Memory B cell (primary cell): Measurements from ENCODE around the gene PTPRD.

ENCODE experiments used
- ATAC-seq: fragments of 150-1000 bp; cut with Tn5 transposase; 2 replicates; pipeline ENCODE4 v1.10.0; 2021; ENCODE audit warnings: low read depth, mild to moderate bottlenecking, moderate library complexity
- DNase-seq, 2 donors: peaks; one replicate each; pipeline ENCODE4 v3.0.0; 2022; ENCODE audit warnings: low spot score in 2 of 2
- H3K27ac Mint-ChIP-seq: one replicate; pipeline ENCODE4 v1.8.0; 2022; ENCODE audit warnings: mild to moderate bottlenecking, moderate library complexity, mixed read lengths
- H3K27me3 Mint-ChIP-seq: one replicate; pipeline ENCODE4 v1.8.0; 2022; ENCODE audit warnings: mixed read lengths
- H3K36me3 Mint-ChIP-seq: one replicate; pipeline ENCODE4 v1.8.0; 2022; ENCODE audit warnings: mild to moderate bottlenecking, mixed read lengths
- H3K4me1 Mint-ChIP-seq: one replicate; pipeline ENCODE4 v1.8.0; 2022; ENCODE audit warnings: mixed read lengths
- H3K4me3 Mint-ChIP-seq: one replicate; pipeline ENCODE4 v1.8.0; 2022; ENCODE audit warnings: mild to moderate bottlenecking, moderate library complexity, mixed read lengths
- H3K9me3 Mint-ChIP-seq: one replicate; pipeline ENCODE4 v1.8.0; 2022; ENCODE audit warnings: mixed read lengths

The PTPRD gene

DNA sequence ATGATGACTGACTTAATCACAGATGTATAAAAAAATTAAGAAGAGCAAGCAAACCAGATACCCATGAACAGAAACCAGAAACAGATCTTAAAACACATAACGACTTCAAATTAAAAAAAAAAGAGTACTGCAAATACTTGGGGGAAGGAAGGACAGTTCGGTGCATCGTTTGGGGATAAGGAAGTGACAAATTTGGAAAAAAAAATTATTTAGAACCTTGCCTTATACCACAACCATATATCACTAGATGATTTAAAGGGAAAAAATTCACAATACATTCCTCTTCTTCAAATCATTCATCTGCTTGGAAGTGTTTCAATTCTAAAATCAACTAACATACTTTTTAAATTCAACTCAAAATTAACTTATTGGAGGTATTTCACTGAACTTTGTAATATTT is 1774.7 kb downstream of the PTPRD start:
- DNase-seq (no peak), ATAC-seq (no peak)
- H3K4me1 Mint-ChIP-seq: no peaks in the 10 kb centered on the region
- H3K9me3 Mint-ChIP-seq: no peaks in the 10 kb centered on the region
- no peaks in the 10 kb centered on the region for H3K27me3 Mint-ChIP-seq
- no peaks in the 10 kb centered on the region for H3K36me3 Mint-ChIP-seq
- H3K4me3 Mint-ChIP-seq: no peak overlapping the region
- no peak overlapping the region for H3K27ac Mint-ChIP-seq

DNA sequence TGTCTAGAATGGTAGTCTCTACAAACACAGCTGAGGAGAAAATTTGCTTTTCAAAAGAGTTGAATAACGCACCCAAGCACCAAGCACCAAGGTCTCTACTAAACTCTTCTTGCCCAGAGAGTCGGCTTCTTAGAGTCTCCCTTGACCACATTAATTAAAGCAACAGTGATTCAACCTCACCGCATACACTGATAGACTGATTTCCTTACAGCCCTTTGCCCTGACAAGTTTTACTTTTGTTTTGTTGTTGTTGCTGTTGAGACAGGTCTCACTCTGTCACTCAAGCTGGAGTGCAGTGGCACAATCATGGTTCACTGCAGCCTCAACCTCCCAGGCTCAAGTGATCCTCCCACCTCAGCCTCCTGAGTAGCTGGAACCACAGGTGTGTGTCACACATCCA is 1777.5 kb downstream of the PTPRD start:
- Mint-ChIP-seq H3K27ac (no peak overlapping the region), H3K4me1 (no peaks in the 10 kb centered on the region), H3K27me3 (no peaks in the 10 kb centered on the region), H3K36me3 (no peaks in the 10 kb centered on the region), H3K9me3 (no peaks in the 10 kb centered on the region), H3K4me3 (no peak overlapping the region)
- DNase-seq (no peak), ATAC-seq (no peak)

DNA sequence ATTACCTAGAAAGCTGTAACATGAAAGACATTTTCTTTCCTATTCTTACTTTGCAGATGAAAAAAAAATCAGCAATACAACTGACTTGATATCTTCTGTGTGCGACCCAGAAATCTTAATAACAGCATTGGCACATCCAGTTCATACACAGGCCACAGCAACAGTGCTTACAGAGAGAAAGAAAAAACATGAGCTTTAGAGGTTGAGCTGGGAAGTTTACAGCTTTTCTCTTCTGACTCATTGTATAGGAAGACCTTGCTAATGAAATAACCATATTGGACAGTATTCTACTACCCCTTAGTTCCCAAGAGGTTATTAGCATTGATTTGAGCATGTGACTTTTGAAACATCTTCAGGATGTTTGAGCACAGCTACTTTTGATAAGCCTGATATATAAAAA is 1779.8 kb downstream of the PTPRD start:
- Mint-ChIP-seq H3K27ac (no peak overlapping the region), H3K27me3 (no peaks in the 10 kb centered on the region), H3K4me3 (no peak overlapping the region), H3K4me1 (no peaks in the 10 kb centered on the region), H3K9me3 (no peaks in the 10 kb centered on the region), H3K36me3 (no peaks in the 10 kb centered on the region)
- ATAC-seq (no peak), DNase-seq (no peak)

DNA sequence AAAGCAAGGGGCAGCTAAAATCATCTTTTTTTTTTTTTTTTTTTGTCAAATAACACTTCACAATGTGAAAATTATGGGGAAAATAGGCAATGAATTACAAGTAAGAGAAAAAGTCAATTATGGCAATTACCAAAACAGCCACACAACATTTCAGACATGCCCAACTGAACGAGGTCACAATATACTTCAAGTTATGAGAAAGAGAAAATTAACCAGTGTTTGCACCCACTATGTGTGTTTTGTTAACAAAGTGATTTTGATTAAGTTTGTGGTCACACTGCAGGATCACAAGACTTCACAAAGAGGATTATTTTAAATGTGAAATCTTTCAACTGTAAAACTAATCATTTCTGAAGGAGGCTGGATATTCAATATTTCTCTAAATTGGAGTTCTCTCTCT is 1780.4 kb downstream of the PTPRD start:
- H3K4me1 Mint-ChIP-seq: no peaks in the 10 kb centered on the region
- no peak for ATAC-seq
- H3K27me3 Mint-ChIP-seq: no peaks in the 10 kb centered on the region
- no peak overlapping the region for H3K4me3 Mint-ChIP-seq
- no peaks in the 10 kb centered on the region for H3K9me3 Mint-ChIP-seq
- no peak for DNase-seq
- H3K36me3 Mint-ChIP-seq: no peaks in the 10 kb centered on the region
- H3K27ac Mint-ChIP-seq: no peak overlapping the region

DNA sequence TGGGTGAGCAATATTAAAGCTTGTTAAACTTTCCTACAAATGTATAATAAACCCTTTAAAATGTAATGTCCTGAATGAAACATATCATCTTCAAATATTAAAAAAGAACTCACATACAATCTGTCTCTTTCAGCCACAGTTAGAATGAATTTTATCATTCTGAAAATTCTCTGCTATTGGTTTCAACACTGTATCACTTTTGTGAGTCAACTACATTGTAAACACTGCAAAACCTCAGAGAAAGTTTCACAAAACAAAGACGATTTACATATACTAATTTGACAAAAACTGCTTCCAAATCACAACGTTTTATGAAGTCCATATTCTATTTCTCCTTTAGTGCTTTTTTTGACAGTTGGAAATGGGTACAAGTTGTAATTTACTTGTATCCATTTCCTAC is 1781.2 kb downstream of the PTPRD start:
- no peaks in the 10 kb centered on the region for H3K4me1 Mint-ChIP-seq
- no peaks in the 10 kb centered on the region for H3K27me3 Mint-ChIP-seq
- no peak overlapping the region for H3K4me3 Mint-ChIP-seq
- H3K27ac Mint-ChIP-seq: no peak overlapping the region
- DNase-seq (no peak), ATAC-seq (no peak)
- H3K36me3 Mint-ChIP-seq: no peaks in the 10 kb centered on the region
- H3K9me3 Mint-ChIP-seq: peaks cover 3% of the 10 kb centered on the region

DNA sequence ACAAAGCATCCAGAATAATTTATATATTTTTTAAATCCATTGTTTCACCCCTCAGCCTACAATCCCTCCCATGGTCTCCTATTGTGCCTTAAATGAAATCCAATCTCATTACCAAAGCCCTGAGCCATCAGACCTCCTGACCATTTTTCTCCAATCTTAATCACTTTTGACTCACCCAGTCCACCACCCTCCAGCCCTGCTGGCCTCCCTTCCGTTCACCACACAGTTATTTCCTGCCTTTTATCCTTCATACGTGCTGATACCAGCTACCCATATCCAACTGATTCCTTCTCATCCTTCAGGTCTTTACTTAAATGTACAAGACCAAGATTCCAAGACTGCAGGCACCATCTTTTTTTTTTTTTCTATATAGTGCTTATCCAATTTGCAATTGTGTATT is 1786.5 kb downstream of the PTPRD start:
- Mint-ChIP-seq H3K4me1 (no peaks in the 10 kb centered on the region), H3K36me3 (no peaks in the 10 kb centered on the region), H3K27ac (no peak overlapping the region), H3K4me3 (no peak overlapping the region), H3K27me3 (no peaks in the 10 kb centered on the region), H3K9me3 (peaks cover 3% of the 10 kb centered on the region)
- DNase-seq (no peak), ATAC-seq (no peak)

DNA sequence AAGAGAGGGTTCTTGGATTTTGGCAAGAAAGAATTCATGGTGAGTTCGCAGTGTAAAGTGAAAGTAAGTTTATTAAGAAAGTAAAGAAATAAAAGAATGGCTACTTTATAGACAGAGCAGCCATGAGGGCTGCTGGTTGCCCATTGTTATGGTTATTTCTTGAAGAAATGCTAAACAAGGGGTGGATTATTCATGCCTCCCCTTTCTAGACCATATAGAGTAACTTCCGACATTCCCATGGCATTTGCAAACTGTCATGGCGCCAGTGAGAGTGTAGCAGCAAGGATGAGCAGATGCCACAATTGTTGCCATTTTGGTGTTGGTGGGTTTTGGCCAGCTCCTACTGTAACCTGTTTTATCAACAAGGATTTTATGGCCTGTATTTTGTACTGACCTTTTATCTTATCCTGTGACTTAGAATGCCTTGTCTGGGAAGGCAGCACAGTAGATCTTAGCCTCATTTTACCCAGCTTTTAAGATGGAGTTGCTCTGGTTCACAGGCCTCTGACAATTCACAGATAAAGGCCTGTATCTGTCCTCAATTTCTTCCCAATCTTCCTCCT is 1787.1 kb downstream of the PTPRD start:
- ATAC-seq (no peak), DNase-seq (no peak)
- H3K36me3 Mint-ChIP-seq: no peaks in the 10 kb centered on the region
- no peaks in the 10 kb centered on the region for H3K4me1 Mint-ChIP-seq
- H3K4me3 Mint-ChIP-seq: no peak overlapping the region
- no peaks in the 10 kb centered on the region for H3K27me3 Mint-ChIP-seq
- H3K9me3 Mint-ChIP-seq: peaks cover 3% of the 10 kb centered on the region
- H3K27ac Mint-ChIP-seq: no peak overlapping the region

DNA sequence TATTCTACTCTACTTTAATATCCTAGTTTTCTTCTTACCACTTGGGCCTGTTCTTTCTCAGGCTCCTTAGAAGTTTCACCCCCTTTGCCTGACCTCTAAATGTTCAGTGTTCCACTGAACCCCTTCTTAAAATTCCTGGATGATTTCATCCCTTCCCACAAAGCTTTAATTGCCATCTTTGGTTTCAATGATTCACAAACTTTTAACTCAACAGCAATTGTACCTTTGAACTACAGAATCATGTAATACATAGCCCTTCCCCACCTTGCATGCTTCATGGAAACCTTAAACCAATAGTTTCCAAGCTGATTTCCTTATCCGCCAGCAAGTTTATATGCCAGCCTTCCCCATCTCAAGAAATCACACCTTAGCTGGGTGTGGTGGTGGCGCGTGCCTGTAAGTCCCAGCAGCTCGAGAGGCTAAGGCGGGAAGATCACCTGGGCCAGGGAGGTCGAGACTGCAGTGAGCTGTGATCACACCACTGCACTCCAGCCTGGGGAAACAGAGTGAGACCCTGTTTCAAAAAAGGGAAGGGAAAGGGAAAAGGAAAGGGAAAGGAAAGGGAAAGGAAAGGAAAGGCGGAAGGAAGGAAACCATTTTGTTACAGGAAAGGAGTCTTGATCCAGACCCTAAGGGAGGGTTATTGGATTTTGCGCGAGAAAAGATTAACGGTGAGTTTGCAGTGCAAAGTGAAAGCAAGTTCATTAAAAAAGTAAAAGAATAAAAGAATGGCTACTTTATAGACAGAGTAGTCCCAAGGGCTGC is 1789.5 kb downstream of the PTPRD start:
- H3K4me3 Mint-ChIP-seq: no peak overlapping the region
- DNase-seq (no peak), ATAC-seq (no peak)
- H3K9me3 Mint-ChIP-seq: peaks cover 3% of the 10 kb centered on the region
- H3K4me1 Mint-ChIP-seq: no peaks in the 10 kb centered on the region
- H3K27me3 Mint-ChIP-seq: no peaks in the 10 kb centered on the region
- no peaks in the 10 kb centered on the region for H3K36me3 Mint-ChIP-seq
- no peak overlapping the region for H3K27ac Mint-ChIP-seq

DNA sequence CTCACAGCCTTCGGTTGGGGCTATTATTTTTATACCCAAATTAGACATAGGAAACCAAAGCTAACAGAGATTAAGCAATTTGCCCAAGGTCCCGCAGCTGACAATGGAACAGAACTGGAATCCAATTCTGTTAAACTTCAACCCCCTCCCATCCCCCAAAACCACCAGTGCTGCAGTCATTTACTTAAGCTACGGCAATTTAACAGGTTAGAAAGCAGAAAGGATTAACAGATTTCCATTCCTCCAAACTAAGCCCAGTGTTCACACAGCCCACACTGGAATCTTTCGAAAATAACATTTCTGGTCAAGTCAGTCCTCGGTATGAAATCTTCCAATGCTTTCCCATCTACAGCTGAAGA is 1790.2 kb downstream of the PTPRD start:
- Mint-ChIP-seq H3K4me3 (no peak overlapping the region), H3K27me3 (no peaks in the 10 kb centered on the region), H3K36me3 (no peaks in the 10 kb centered on the region), H3K4me1 (no peaks in the 10 kb centered on the region), H3K27ac (no peak overlapping the region), H3K9me3 (peaks cover 3% of the 10 kb centered on the region)
- ATAC-seq (no peak), DNase-seq (no peak)

DNA sequence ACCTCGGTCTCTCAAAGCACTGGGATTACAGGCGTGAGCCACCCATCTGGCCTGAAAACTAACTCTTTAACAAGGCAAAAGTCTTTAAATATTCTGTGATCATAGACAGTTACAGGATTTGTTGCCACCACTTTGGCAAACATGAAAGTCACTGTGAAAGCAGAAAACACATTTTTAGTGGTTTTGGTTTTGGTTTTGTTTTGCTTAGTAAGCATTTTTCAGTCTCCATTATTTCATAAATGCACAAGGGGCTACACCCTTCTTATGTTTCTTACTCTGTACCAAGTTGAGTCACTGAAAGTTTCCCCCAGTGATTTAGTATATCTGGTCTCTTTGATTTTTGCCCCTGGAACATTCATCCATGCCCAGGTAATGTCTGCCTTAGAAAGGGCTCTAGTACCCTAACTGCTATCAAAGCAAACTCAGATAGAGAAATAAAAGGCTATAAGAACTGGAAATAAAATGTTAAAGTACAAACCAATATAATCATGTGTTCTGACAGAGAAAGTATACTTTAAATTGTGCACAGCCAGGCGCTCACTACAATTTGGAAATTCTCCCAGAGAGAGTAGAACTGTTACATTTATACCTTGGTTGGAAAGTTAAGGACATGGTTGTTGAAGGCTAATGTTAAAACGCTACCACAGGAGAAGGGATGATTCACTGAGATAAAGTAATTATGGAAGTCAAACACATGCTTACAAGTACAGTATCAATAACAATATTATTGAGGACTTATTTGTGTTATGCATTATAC is 1790.7 kb downstream of the PTPRD start:
- H3K27ac Mint-ChIP-seq: no peak overlapping the region
- no peaks in the 10 kb centered on the region for H3K27me3 Mint-ChIP-seq
- H3K36me3 Mint-ChIP-seq: no peaks in the 10 kb centered on the region
- H3K4me3 Mint-ChIP-seq: no peak overlapping the region
- peaks cover 3% of the 10 kb centered on the region for H3K9me3 Mint-ChIP-seq
- H3K4me1 Mint-ChIP-seq: no peaks in the 10 kb centered on the region
- DNase-seq (no peak), ATAC-seq (no peak)

DNA sequence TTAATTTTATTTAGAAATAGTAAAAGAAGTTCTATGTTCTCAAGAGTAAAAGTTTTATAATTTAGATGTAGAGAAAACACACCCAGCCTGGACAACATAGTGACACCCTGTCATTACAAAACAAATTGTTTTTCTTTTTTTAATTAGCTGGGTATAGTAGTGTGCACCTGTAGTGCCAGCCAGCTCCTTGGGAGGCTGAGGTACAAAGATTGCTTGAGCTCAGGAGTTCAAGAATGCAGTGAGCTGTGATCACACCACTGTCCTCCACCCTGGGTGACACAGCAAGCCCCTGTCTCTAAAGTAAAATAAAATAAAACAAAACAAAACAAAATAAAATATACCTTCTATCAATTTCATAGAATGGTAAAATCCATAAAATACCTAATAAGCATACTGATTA is 1795.5 kb downstream of the PTPRD start:
- H3K27ac Mint-ChIP-seq: no peak overlapping the region
- H3K4me3 Mint-ChIP-seq: no peak overlapping the region
- no peaks in the 10 kb centered on the region for H3K4me1 Mint-ChIP-seq
- no peaks in the 10 kb centered on the region for H3K27me3 Mint-ChIP-seq
- H3K9me3 Mint-ChIP-seq: no peaks in the 10 kb centered on the region
- H3K36me3 Mint-ChIP-seq: no peaks in the 10 kb centered on the region
- ATAC-seq: no peak
- DNase-seq: no peak

DNA sequence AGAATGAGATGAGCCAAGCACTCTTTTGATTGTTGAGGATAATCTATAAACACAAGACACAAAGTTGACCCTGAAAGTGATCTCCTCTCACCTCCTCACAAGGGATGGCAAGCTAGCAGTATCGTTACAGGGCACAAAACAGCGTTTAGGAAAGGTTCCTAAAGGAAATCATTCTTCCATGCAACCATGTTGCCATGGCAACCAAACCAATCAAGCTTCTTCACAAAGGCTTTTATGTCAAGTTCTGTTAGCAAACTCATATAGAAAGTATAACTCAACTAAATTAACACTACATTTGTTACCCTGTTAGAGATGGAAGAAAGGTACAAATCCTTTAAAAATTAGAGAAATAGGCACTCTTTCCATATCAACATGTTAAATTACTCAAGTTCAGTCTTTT is 1796.4 kb downstream of the PTPRD start:
- ATAC-seq (no peak), DNase-seq (no peak)
- no peaks in the 10 kb centered on the region for H3K4me1 Mint-ChIP-seq
- H3K9me3 Mint-ChIP-seq: no peaks in the 10 kb centered on the region
- H3K4me3 Mint-ChIP-seq: no peak overlapping the region
- no peaks in the 10 kb centered on the region for H3K27me3 Mint-ChIP-seq
- H3K36me3 Mint-ChIP-seq: no peaks in the 10 kb centered on the region
- H3K27ac Mint-ChIP-seq: no peak overlapping the region

DNA sequence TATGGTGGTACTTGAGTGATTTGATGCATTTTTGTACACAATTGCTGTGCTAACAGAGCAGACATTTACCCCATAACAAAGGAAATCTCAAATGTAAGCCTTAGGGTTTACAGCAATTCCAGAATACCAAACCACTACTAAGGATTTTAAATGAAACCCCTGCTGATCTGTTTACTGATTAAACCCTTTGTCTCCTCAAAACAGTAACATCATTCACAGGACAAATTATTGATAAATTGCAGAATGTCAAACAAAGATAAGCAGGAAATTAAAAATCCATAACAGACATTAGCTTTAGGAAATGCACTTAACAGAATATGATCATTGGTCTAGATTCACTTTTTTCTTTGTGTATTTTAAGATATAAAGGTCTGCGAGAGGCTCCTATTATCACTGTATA is 1796.9 kb downstream of the PTPRD start:
- Mint-ChIP-seq H3K36me3 (no peaks in the 10 kb centered on the region), H3K4me1 (no peaks in the 10 kb centered on the region), H3K4me3 (no peak overlapping the region), H3K27me3 (no peaks in the 10 kb centered on the region), H3K9me3 (no peaks in the 10 kb centered on the region), H3K27ac (no peak overlapping the region)
- DNase-seq (no peak), ATAC-seq (no peak)

DNA sequence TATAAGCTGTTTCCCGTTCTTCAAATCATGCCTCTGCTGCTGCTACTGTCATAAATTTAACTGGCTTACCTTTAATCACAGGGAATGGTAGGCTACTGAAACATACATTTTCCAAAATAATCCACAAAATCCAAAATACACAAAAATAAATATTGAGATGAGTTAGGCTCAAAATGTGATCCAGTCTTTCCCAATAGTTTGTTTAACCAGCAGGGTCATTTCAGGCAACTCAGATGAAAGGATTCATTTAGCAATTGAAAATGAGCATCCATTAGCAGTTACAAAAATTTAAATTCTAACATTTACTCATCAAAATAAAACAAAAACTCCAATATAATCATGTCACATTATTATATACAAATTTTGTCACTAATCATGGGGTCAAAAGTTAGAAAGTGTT is 1797.6 kb downstream of the PTPRD start:
- DNase-seq (no peak), ATAC-seq (no peak)
- no peaks in the 10 kb centered on the region for H3K9me3 Mint-ChIP-seq
- no peaks in the 10 kb centered on the region for H3K36me3 Mint-ChIP-seq
- no peaks in the 10 kb centered on the region for H3K27me3 Mint-ChIP-seq
- H3K4me1 Mint-ChIP-seq: no peaks in the 10 kb centered on the region
- H3K4me3 Mint-ChIP-seq: no peak overlapping the region
- H3K27ac Mint-ChIP-seq: no peak overlapping the region

DNA sequence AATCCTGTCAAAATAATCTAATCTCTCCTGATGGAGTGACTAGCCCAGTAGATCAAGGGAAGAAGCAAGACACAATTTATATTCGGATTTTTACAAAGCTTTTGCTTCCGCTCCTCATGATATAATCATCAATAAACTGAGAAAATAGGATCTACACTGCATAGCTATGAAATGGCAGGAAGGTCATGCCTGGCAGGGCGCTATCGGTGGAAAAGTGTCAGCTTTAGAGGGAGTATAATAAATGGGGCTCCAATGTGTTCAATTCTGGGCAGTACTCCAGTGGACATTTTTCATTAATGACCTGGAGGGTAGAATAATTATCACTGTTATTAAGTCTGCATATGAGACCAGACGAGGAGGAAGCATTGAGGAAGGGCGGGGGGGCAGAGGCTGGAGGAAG is 1799.9 kb downstream of the PTPRD start:
- DNase-seq: no peak
- no peak for ATAC-seq
- Mint-ChIP-seq H3K27ac (no peak overlapping the region), H3K27me3 (no peaks in the 10 kb centered on the region), H3K9me3 (no peaks in the 10 kb centered on the region), H3K4me3 (no peak overlapping the region), H3K4me1 (no peaks in the 10 kb centered on the region), H3K36me3 (no peaks in the 10 kb centered on the region)
